GM21423 (cell line): ENCODE results near the gene ZNF606.
"Not testable (repeated sequence)": the region's sequence is repeated elsewhere in the genome, so short reads cannot be mapped to it uniquely, and the experiment has no call there.

Experiments
- ATAC-seq: cut with Tn5 transposase; IDR thresholded peaks from one replicate; pipeline ENCODE4 v1.9.1; 2021; ENCODE audit warnings: mild to moderate bottlenecking, moderate library complexity; ENCODE audit not compliant: unreplicated experiment

The ZNF606 gene

DNA sequence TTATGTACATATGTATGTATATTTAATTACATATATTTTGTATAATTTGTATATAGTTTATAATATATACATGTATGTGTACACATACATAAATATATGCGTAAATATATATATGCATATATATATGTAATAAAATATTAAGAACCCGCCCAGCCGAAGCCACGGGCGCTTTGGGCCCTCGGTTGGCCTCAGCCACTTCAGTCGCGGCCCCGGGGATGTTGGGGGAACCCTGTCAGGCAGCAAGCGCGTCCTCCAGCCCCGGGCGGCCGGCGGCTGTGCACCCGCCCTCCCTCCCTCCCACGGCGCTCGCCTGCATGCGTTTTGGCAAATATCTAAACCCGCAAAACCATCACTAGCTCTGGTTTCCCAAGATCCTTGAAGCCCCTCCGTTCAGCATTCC lies 7.9 kb upstream of the ZNF606 start:
- ATAC-seq, result no peak

DNA sequence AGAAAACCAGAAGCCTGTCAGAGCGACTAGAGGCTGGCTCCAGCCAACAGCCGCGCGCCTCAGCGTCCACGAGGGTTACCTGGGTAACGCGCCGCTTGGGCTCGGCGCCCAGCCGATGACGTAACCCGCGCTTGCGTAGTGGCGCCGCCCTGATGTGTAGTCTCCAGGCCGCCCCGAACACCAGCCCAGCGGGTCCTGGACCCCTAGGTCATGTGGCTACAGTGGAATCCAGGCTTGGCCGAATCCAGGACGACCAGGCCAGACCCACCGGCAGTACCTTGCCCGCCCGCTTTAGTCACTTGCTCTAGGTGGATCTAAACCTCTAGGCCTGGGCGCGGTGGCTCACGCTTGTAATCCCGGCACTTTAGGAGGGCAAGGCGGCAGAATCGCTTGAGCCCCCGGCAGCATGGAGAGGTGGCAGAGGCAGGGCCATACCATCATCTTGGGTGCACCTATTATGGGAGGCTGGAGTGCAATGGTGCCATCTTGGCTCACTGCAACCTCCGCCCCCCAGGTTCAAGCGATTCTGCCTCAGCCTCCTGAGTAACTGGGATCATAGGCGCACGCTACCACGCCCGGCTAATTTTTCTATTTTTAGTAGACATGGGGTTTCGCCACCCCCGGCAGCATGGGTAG lies 7.2 kb upstream of the ZNF606 start:
- peak; percentile 71 for ATAC-seq

- ATAC-seq, result no peak
Observed at GRCh38 chr19:58009301-58009665, 6.7 kb upstream of the ZNF606 start.

DNA sequence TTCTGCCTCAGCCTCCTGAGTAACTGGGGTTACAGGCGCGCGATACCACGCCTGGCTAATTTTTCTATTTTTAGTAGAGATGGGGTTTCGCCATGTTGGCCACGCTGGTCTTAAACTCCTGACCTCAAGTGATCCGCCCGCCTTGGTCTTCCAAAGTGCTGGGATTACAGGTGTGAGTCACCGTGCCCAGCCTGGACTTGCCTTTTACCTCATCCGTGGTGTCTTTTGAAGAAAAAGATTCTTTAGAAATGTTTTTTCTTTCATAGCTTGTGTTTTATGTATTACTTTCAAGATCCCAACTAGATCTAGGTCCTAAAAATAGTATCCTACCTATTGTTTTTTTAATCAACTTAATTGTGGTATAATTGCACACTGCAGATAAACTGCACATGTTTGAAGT lies 6.3 kb upstream of the ZNF606 start:
- ATAC-seq, result not testable (repeated sequence)

DNA sequence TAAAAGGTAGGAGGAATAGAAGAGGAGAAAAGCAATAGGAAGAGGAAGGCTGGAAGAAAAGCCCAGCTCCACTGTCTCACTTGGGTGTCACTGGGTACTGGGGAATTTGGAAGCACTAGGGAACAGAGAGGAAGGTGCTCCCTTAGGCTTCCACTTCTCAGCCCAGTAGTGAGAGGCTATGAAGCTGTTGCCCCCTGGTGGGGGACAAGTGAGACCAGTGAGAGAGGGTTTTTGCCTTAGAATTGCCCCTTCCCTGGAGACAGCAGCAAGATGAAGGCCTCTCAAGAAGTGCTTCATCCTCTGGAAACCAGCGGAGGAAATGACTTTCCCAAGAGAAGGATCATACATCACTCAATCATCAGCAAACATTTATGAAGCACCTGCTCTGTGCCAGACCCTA lies 4.7 kb upstream of the ZNF606 start:
- ATAC-seq, result no peak

- no peak for ATAC-seq
Observed at GRCh38 chr19:58003174-58003828, 681 bp upstream of the ZNF606 start.

DNA sequence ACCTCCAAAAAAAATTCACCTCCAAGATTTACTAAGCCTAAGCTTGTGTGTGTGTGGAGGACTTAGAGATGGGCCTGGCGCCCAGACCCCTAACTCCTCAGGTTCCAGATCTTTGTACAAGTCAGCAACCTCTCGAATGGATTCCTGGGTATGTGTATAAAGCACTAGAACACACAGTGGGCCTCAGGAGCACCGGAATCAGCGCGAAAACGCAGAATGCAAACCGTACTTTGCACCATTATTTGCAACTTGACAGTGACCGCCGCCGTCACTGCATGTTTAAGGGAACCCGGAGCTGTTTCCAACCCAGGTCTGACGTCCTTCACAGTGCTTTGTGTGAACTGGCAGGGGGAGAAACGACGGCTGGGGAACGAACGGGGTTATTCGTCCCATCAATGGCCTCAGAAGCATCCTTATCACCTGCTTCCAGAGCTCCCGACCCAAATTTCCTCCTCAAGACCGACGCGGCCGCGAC lies 688 bp downstream of the ZNF606 start:
- peak; percentile 10 for ATAC-seq

DNA sequence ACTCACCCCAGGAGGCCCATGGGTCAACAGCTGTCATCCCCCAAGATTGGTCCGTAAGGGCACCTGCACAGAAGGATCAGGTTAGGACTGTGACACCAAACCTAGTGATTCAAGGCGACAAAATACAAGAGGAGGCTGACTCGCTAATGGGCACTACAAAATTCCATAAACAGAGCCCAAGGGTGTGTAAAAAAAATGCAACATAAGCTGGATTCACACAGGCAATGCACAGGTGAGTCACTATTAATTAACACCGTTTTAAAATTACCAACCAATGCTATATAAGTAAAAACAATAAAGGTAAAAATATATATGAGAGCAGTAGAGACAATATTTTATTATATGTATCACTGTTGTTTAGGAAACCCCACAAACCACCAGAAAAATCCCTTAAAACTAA lies 1.9 kb downstream of the ZNF606 start:
- ATAC-seq, result no peak

DNA sequence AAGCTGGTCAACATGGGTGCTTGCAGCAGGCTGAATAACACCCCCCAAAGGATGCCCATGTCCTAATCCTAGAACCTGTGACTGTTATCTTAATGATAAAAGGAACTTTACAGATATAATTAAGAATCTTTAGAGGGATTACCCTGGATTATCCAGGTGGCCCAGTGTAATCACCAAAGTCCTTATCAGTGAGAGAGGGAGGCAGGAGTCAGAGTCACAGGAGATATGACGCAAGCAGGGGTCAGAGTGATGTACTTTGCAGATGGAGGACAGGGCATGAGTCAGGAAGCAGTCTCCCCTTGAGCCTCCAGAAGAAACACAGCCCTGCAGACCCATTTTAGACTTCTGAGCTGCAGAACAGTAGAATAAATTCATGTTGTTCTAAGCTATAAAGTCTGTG lies 9.8 kb downstream of the ZNF606 start:
- no peak for ATAC-seq

- ATAC-seq, result no peak
Observed at GRCh38 chr19:57978586-57979289, 23.9 kb downstream of the ZNF606 start.

- ATAC-seq, result no peak
Observed at GRCh38 chr19:57974434-57974833, 28.2 kb downstream of the ZNF606 start, which contains the start of gene C19orf18. Gene C19orf18, minus strand, starts transcription at chr19:57974534. Its CDS starts 102 bp downstream, at chr19:57974432.

GRCh38 chr19:57964761-57965160 lies 37.9 kb downstream of the ZNF606 start:
- ATAC-seq, result no peak

DNA sequence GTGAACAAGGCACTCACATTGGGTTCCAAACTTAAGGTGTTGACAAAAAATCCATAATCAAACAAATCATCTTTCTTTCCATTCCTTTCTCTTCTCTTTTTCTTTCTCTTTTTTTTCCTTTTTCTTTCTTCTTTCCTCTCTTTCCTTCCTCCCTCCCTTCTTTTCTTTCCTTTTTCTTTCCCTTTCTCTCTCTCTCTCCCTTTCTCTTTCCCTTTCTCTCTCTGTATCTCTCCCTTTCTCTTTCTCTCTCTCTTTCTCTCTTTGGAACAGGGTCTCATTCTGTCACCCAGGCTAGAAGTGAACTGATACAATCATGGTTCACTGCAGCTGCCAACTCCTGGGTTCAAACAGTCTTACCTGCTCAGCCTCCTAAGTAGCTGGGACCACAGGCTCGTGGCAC lies 40.8 kb downstream of the ZNF606 start:
- ATAC-seq, result no peak

GRCh38 chr19:57954996-57955395 lies 47.6 kb downstream of the ZNF606 start:
- ATAC-seq, result no peak

GRCh38 chr19:57949702-57950101 lies 52.9 kb downstream of the ZNF606 start:
- no peak for ATAC-seq

DNA sequence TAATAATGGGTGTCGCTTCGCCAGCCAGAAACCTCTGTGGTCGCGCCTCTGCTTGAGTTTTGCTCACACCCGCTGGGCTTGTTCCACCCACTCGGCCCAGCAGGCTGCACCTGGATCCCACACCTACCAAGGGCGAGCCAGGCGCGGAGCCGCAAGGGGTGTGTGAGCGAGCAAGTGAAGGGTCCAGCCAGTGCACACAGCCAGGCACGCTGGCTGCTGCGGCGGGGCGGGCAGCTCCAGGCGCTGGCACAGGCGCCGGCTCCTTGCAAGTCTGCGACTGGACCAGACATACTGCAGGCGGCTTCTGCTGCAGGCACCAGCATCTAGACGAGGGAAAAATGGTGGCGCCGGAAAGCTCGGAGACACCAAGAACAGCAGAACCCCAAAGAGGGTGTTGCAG lies 53.3 kb downstream of the ZNF606 start:
- no peak for ATAC-seq

DNA sequence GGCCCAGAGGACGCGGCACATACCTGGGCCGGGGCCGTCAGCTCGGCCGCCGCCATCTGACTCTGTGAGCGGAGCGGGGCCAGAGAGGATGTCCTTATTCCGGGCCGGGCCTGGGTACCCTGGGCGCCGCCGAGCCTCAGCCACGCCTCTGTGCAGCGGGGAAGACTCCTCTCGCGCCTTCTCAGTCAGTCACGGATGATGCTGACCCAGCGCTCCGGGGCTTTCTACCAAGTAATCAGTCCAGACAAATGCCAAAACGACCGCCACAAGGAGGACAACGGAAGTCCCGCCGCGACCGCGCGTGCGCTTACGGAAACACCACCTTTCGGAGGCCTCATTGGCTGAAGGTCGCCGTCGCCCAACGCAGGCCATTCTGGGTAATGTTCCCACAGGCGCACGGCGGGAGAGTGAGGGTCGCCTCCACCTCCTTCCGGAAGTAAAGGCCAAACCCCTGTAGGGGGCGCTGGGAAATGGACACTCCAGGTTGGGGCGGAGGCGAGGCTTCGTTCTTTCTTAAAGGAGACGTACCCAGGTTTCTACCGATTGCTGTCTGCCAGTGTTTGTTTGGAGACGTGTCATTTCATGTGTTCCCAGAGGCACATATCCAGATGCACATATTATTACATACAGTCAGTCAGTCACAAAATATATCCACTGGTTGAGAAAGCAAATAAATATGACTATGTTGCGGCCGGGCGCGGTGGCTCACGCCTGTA lies 55.0 kb downstream of the ZNF606 start, which contains the start of gene ZNF256:
Gene ZNF256, minus strand, starts transcription at position 288 of the 716 bp plus-strand sequence. Its CDS starts 232 bp downstream, at position 56.
- peak; percentile 94 for ATAC-seq

- ATAC-seq, result no peak
Observed at GRCh38 chr19:57947088-57947418, 55.6 kb downstream of the ZNF606 start.

GRCh38 chr19:57946316-57946715 lies 56.3 kb downstream of the ZNF606 start:
- ATAC-seq, result no peak

GRCh38 chr19:57941593-57941992 lies 61.0 kb downstream of the ZNF606 start:
- ATAC-seq, result no peak

- no peak for ATAC-seq
Observed at GRCh38 chr19:57935731-57936130, 66.9 kb downstream of the ZNF606 start.
